HG02970 (cell line): ENCODE data around the gene LRIG2.
"Not testable (repeated sequence)": the region's sequence is repeated elsewhere in the genome, so short reads cannot be mapped to it uniquely, and the experiment has no call there.

Experiments used
- ATAC-seq: cut with Tn5 transposase; IDR thresholded peaks from one replicate; pipeline ENCODE4 v1.9.1; 2021; ENCODE audit warnings: mild to moderate bottlenecking, moderate library complexity, moderate number of reproducible peaks; ENCODE audit not compliant: unreplicated experiment, low FRiP score

The LRIG2 gene

DNA sequence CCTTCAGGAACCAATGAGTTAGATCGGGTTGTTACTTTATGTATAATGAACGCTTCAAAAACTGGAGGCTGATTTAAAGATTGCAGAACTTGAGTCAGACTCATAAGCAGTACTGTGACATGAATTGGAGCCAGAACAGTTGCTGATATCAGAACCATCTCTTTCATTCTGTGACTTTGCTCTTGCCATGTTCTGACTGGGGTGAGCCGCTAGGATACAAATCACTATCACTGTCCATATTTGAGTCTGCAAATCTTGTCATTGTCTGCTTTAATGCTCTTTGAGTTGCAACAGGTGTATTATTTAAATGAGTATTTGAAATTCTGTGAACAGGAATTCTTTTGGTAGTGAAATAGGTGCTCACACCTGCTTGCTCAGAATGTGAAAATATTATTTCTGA, 52.5 kb downstream of the LRIG2 start:
- ATAC-seq, result no peak

DNA sequence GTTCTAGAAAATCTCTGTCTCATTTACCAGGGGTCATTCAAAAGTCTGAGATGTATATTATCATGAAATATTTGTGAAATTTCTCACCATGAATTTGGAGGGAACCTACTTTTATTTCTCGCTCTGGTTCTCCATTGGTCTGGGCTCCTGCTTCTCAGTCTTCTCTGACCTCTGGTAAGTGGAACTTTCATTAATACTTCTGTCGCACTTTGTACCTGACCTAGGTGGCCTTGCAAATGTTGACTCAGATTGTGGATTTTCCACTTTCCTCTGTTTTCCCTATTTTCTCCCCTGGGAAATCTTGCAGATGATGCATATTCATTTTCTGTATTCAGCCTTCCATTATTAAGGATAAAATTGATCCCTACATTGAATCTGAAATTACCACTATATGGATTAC, 53.2 kb downstream of the LRIG2 start:
- no peak for ATAC-seq

DNA sequence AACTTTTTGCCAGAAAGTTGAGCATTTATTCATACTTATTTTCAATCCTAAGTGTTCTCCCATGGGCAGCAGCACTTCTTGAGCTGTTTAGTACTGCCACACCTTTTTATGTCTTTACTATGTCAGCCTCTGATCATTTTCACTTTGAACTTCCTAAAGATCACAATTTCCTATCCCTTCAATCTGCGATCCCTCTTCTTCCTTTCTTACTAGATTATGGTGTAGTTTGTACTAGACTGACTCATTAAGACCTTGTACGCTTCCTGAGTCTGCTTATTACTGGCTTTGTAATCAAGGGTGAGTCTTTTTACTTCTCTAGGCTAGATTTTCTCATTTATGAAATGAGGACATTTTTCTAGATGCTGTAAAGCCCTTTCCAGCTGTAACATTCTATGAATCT, 55.1 kb downstream of the LRIG2 start:
- no peak for ATAC-seq

DNA sequence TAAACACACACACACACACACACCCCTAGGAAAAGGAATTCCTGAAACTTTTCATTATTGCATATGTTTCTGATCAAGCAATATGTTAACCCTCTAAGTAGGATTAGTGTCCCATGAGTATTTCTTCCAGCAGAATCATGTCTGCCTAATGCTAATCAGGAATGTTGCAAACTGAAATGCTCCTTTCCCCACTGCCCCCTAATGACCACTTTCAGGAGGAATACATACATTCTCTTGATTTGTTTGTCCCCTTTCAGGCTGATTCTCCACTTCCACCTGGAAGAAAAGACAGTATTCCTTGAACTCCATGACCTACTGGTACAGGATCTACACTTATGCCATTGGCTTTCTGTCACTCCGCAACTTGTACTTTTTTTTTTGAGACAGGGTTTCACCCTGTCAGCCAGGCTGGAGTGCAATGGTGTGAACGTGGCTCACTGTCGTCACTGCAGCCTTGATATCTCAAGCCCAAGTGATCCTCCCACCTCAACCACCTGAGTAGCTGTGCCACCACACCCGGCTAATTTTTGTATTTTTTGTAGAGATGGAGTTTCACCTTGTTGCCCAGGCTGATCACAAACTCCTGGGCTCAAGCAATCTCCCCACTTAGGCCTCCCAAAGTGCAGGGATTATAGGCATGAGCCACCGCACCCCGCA, 56.7 kb downstream of the LRIG2 start:
- no peak for ATAC-seq

DNA sequence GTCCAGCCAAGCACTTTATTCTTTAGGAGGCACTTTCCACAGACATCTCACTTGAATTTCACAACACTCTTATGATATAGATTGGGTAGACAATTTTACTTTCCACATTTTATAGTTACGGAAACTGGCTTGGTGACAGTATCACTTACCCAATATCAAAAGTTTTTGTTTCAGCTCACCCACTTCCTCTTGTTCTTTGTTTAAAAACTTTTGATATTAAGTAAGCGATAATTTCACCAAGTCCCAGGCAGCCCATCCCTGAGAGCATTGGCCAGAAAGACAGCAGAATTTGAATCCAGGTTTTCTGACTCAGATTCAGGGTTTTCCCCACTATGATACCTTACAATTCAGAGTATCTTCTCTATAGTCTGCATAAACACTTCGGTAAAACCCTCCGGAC, 60.0 kb downstream of the LRIG2 start:
- no peak for ATAC-seq

DNA sequence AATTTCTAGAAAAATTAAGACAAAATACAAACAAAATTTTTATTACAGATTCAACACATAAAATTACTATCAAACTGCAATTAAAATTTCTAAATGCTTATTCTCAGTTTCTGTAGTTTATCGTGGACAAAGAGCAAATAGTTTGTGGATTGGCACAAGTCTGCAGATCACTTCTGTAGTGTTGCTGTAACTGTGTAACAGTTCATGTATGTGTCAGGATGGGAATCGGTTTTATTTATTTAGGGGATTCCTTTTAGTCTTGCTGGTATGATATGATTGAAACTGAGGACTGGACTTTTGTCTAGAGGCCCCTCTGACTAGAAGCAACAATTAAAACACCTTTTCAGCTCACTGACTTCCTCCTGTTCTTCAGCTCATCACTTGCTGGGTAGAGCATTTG, 60.8 kb downstream of the LRIG2 start:
- ATAC-seq, result no peak

DNA sequence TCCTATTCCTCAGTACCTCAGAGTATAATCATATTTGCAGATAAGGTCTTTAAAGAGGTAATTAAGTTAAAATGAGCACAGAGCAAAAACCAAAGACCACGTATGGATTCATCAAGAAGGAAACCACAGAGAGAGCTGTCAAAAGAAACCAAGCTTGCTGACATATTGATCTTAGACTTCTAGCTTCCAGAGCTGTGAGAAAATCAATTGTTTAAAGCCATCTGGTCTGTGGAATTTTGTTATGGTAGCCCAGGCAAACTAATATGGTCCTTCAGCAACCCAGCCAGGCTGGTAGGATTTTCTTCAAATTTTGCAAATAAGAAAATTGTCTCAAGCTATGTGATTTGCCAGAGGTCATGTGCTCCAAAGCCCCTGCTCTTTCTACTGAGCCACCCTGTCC, 62.5 kb downstream of the LRIG2 start:
- no peak for ATAC-seq

DNA sequence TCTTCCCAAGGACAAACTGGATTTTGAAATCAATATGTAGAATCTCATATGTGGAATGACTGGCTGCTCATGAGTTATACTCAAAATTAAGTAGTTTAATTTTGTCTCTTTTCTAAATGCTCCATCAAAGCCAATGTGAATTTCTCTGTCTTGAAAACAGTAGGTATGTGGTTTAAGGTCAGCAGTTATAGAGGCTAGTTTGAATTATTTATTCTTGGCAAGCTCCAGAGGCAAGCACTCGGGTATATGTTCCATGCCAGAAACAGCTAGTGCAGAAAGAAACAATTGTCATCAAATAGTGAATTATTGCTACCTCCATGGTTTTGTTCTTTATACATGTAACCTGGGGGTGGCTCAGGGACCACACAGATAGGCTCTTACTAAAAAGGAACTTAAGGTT, 63.5 kb downstream of the LRIG2 start:
- no peak for ATAC-seq

DNA sequence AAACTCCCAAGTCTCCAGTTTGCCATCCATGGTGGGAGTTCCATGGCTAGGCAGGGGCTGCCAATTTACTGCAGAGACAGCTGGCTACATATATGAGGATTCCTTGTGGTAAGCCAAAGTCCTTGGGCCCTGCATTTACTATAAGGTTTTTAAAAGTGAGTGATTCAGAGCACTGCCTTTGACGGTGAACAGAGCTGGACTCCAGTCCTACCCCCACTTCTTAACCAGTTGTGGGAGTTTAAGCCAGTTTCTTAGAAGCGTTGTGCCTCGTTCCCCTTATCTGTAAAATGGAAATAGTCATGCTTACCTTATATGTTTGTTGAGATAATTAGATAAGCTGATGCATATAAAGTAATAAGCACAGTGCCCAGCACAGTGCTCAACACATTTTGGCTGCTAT, 64.6 kb downstream of the LRIG2 start:
- ATAC-seq, result no peak

DNA sequence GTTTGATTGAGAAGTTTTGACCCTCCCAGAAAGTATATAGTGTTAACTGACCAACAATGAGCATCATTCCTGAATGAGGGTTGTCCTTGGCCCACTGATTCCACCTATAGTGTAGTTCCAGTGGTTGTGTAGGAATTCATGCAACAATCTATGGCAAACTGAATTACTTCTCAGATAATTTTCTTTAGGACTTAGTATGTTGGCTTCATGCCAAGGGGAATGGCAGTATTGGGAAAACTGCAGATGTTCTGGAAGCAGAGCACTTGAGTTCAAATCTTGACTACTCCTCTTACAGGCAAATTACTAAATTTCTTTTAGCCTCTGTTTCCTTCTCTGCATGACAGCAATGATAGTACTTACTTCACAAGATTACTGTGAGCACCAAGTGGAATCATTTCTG, 65.8 kb downstream of the LRIG2 start:
- ATAC-seq, result no peak

DNA sequence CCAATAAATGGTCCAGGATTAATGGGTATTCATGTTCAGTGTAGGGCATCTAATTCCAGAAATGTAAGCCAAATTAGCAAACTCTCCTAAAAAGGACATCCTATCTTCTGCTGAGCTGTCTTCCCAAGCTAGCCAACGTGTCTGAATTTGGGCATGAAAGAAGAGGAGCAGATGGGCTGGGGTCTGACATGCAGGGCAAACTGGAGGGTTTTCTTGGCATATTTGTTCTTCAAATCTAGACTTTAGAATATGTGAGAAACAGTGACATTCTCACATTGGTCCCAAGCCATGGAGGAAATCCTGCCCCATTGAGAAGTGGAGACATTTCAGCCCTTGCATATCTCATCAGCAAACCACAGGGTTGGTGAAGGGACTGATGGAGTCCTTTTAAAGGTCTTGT, 67.2 kb downstream of the LRIG2 start:
- no peak for ATAC-seq

DNA sequence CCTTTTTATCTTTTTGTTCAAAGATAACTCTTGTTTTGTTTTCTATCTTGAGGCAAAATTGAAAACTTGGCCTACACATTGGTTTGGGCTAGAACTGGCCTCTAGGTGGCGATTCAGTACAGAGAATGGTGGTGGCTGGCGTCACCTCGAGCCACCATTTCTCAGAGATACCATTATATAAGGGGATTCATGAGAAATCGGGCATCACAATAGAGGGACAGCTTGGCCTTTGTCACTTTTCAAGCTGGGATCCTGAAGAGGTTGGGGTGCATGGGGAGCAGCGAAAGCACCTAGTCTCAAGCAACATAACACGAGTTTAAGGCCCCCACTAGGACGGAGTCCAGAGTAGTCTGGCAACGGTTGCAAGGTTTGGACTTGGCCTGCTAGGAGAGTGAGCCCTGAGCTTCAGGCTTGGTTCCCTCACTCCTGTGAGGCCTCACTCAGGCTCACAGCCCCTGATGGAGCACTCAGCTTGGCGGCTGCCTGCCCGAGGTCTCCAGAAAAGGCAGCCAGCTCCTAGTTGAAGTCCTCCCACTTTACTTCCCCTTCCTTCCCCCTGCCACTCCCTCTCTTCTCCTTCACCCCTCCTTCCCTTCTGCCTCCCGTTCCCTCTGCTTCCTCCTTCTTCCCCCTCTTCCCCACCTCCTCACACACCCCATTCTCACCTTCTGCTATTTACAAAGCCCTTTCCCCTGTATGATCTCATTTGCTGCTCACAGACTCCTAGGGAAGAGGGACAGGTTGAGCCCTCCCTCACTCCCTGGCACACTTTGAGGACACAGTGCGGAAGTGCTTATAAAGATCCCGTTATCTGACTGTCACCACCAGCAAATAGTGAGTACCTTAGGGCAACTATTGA, 67.8 kb downstream of the LRIG2 start:
- ATAC-seq, result no peak

DNA sequence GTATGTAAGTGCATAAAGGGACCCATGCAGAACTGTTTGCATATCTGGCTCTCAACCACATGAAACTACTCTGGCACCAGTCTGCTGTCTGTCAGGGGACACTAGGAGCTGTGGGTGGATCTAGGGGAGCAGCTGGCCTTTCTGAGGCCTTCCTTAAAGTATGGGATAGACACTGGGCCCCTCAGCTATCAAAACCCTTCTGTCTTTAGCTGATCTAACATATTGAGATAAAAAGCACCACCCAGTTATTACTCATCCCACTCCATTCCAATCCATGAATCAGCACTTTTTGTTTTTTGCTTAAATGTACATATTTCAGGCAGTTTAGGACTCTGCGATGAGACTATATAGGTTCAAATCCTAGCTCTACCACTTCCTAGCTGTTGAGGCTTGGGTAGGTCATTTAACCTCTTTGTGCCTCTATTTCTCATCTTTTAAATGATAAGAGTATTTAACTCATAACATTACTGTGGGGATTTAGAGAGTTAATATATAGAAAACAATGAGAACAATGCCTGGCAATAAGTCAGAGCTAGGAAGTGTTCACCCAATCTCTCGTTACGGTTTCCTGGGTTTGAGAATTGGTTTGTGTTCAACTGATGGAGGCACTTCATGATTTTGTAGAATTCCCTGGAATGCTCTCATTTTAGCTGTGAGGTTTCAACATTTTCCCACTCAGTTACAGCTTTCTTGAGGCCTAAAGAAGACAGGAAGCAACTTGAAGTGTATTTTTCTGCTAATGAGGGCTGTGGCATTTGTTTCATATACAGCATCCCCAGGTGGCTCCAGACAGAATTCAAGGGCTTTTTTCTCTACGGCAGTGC, 68.9 kb downstream of the LRIG2 start:
- no peak for ATAC-seq

DNA sequence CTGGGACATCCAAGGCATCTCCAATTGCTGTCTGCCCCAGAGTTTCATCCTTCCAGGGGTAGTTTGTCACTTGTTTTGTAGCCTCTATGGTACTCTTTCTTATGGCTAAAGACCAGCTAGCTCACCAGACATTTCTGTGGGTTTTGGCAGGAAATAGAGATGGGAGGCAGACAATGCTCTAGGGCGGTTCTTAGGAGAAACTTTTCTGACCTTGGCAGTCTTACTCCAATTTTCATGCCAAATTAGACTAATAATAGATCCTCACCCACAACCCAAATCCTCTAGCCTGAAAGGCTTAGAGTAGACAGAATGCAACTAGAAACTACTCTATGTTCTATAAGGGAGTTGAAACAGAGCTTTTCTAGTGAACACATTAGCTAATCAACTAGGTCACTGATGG, 69.8 kb downstream of the LRIG2 start:
- ATAC-seq, result no peak

DNA sequence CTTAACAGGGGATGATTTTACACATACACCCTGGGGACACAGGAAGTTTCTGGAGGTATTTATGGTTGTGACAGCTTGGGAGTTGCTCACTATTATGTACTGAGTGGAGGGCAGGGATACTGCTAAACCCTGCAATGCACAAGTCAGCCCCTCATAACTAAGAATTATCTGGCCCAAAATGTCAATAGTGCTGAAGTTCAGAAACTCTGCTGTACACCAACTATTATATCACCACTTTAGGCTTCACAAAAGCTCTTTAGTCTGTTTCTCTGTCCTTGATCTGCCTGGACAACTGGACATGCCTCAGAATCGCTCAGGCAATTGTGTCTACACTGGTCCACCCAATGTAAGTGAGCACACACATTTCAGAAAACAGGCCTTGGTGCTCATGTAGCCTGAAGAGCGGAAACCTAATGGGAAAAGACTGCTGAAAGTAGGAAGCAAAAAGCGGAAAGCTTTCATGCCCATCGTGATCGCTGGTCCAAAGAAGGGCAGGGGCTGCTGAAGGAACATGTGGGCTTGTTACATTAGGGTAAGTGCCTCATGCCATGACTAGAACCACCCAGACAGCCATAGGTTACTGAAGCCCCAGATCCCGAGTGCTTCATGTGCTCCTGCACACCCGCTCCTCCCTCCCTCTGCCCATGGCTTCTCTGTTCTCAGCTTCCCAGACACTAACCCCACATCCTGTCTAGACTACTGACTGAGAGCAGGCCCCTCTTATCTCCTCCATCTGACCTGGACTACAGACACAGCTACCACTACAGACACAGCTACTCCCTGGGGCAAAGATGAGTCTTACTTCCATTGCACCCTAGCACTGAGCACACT, 73.5 kb downstream of the LRIG2 start:
- no peak for ATAC-seq

DNA sequence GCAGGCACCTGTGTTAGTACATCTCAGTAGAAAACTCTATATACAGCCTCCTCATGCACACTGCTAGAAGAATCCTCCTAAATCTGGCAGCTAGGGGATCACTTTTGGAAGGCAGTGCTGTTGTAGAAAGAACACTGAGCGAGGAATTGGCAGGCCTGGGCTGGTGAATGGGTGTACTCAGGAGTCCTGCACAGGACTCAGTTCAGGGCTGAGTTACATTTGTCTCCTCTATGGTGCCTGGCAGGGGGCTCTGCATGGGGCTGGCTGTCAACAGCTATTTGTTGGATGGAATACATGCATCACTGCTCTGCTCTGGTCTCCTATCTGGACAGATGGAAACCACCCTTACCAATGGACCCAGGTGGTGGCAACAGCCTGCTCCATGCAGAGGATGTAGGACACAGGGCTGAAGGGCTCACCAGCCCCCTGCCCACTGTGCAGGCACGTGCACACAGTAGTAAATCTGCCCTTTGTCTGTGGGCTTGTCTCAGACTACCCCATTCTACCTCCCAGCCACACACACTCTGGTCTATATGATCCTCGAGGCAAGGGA, 74.2 kb downstream of the LRIG2 start:
- ATAC-seq, result no peak

DNA sequence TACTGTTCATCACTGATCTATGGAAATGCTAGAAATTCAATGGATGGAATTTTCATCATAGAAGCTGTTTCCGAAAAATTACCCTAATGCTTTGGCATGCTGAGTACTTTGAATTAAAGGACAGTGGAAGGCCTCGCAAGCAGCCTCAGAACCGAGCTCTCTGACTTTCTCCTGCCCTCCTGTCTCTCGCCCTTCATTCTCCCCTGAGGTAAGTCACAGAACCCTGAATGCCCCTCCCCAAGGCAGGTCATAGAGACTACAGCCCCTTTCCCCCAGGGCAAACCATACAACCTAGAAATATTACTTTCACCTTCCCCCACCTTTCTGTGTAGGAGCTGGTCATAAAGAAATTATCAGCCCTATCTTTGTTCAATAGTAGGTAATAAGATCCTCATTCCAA, 74.8 kb downstream of the LRIG2 start:
- ATAC-seq, result no peak

DNA sequence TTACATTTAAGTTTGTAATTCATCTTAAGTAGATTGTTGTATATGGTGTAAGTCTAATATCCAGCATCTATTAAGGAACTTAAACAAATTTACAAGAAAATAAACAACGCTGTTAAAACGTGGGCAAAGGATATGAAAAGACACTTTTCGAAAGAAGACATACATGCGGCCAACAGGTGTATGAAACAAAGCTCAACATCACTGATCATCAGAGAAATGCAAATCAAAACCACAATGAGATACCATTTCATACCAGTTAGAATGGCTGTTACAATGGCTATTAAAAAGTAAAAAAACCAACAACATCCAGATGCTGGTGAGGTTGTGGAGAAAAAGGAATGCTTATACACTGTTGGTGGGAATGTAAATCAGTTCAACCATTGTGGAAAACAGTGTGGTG, 77.5 kb downstream of the LRIG2 start:
- not testable (repeated sequence) for ATAC-seq

DNA sequence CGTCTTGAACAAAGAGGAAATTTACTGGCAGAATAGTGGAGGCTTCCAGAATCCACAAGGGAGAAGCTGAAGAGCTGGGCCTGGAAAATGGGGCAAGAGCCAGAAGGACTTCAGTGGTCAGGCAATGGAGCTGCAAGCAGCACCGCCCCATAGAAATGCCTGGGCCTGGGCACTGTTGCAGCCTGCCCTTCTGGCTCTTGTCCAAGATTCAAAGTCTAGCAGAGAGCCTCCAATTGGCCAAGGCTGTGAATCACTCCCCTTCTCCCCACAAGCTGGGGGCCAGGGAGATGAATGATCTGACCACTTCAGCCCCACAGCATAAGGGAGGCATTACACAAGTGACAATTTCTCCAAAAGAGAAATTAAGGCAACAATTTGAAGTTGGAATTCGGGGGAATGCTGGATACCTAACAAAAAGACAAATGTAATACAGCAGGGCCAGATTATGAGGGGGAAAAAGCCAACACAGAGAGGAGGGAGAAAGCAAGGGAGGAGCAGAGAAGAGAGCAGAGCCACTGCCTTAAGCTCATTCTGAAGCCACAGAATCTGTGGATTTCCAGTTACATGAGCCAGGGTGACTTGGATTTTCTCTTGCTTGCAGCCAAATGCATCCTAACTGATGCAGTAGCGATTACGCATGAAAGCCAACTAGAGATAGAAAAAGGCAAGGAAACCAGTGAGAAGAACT, 80.3 kb downstream of the LRIG2 start:
- no peak for ATAC-seq

DNA sequence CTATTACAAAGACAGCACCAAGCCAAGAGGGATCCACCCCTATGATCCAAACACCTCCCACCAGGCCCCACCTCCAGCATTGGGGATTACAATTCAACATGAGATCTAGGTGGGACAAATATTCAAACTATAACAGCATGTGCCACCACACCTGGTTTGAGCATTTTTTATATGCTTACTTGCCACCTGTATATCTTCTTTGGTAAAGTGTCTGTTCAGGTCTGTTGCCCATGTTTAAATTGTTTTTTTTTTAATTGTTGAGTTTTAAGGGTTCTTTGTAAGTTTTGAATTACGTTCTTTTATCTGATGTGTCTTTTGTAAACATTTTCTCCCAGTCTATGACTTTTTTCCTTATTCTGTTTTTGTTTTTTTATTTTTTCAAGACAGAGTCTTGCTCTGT, 83.4 kb downstream of the LRIG2 start:
- ATAC-seq, result no peak
